Measurements from ENCODE around the gene ATP9B. TPM values are rescaled to one million over a fixed set of nuclear protein-coding genes. Genes with fewer than 3 reads are reported as not detected.

The ATP9B gene
- total and polyA plus RNA-seq, 12 donors = 6.7 to 19.7 (median 14.5) TPM

- ATAC-seq = no peak
- intact Hi-C loops (cut with DNase I) = no loop called here
These were observed 133.9 kb downstream of the ATP9B start for GRCh38 chr18:79203017-79203605.

GRCh38 chr18:79204889-79205807, 136.0 kb downstream of the ATP9B start:
- peaks cover 0 to 27% (median 10%) of the 10 kb centered on the region in 9 donors for H3K36me3 ChIP-seq
- TF ChIP-seq CTCF (IDR thresholded peaks at IDR 0.05) = no peak
- intact Hi-C loops (cut with DNase I) = no loop called here
- no peaks in the 10 kb centered on the region for H3K9me3 ChIP-seq
- no peaks in the 10 kb centered on the region for H3K27me3 ChIP-seq
- no peak overlapping the region for H3K4me3 ChIP-seq
- H3K27ac ChIP-seq = no peak overlapping the region
- DNase-seq (no peak), ATAC-seq (no peak)
- peaks cover 0 to 8% (median 0%) of the 10 kb centered on the region in 9 donors for H3K4me1 ChIP-seq
- WGBS, 2 donors = 82 to 89% methylated on average over 13 of the region's 13 CpGs

More at GRCh38 chr18:79203017-79203605, 133.9 kb downstream of the ATP9B start:
- Histone ChIP-seq H3K4me3 (no peak overlapping the region), H3K4me1 (no peaks in the 10 kb centered on the region), H3K27ac (no peak overlapping the region), H3K9me3 (no peaks in the 10 kb centered on the region), H3K27me3 (no peaks in the 10 kb centered on the region), H3K36me3 (peaks cover 0 to 29% (median 10%) of the 10 kb centered on the region in 9 donors)
- TF ChIP-seq CTCF (IDR thresholded peaks at IDR 0.05) = no peak
- DNase-seq = no peak
- WGBS, 2 donors = 96% methylated on average over 8 of the region's 8 CpGs

- intact Hi-C loops (cut with DNase I) = no loop called here
- 95 to 96% methylated on average over 4 of the region's 4 CpGs for WGBS, 2 donors
- H3K27me3 ChIP-seq = no peaks in the 10 kb centered on the region
- TF ChIP-seq CTCF (IDR thresholded peaks at IDR 0.05) = no peak
- no peak overlapping the region for H3K27ac ChIP-seq
- DNase-seq (no peak), ATAC-seq (no peak)
- peaks cover 0 to 8% (median 0%) of the 10 kb centered on the region in 9 donors for H3K4me1 ChIP-seq
- H3K9me3 ChIP-seq = no peaks in the 10 kb centered on the region
- no peak overlapping the region for H3K4me3 ChIP-seq
- peaks cover 0 to 27% (median 10%) of the 10 kb centered on the region in 9 donors for H3K36me3 ChIP-seq
These were observed 137.2 kb downstream of the ATP9B start for GRCh38 chr18:79206444-79206843.

- intact Hi-C loops (cut with DNase I) = no loop called here
- H3K9me3 ChIP-seq = no peaks in the 10 kb centered on the region
- H3K4me1 ChIP-seq = peaks cover 0 to 8% (median 0%) of the 10 kb centered on the region in 9 donors
- 45 to 66% methylated on average over 5 of the region's 5 CpGs for WGBS, 2 donors
- no peak overlapping the region for H3K4me3 ChIP-seq
- DNase-seq (peak in 1 of 2 donors; percentile 42), ATAC-seq (peak; percentile 46 to 96 (median 90))
- peak in 3 of 9 donors; percentile 4 to 13 (median 12) for TF ChIP-seq CTCF (IDR thresholded peaks at IDR 0.05)
- H3K27ac ChIP-seq = peak overlapping the region in 1 of 10 donors; percentile 6
- no peaks in the 10 kb centered on the region for H3K27me3 ChIP-seq
- peaks cover 0 to 27% (median 10%) of the 10 kb centered on the region in 9 donors for H3K36me3 ChIP-seq
These were observed 139.7 kb downstream of the ATP9B start for GRCh38 chr18:79208906-79209305.
